ENCODE data around the gene RUSC2.
"Not testable (repeated sequence)": the region's sequence is repeated elsewhere in the genome, so short reads cannot be mapped to it uniquely, and the experiment has no call there.

The RUSC2 gene

GRCh38 chr9:35526087-35526801, 36.3 kb downstream of the RUSC2 start:
- DNase-seq (ENCODE audit: low read depth): peak; percentile 60
- TF ChIP-seq MAX (IDR thresholded peaks at IDR 0.05; ENCODE audit: low read depth, low read length) (no peak), CTCF (IDR thresholded peaks at IDR 0.05; ENCODE audit: low read depth, low read length) (no peak), POLR2A (IDR thresholded peaks at IDR 0.05; ENCODE audit: extremely low read depth, insufficient read length) (no peak), MYC (IDR thresholded peaks at IDR 0.05; ENCODE audit: low read depth, low read length) (no peak)
- no peak overlapping the region for H3K4me3 ChIP-seq (ENCODE audit: low read depth, low read length)

- H3K4me3 ChIP-seq (ENCODE audit: low read depth, low read length): no peak overlapping the region
- TF ChIP-seq MAX (IDR thresholded peaks at IDR 0.05; ENCODE audit: low read depth, low read length): no peak
- TF ChIP-seq POLR2A (IDR thresholded peaks at IDR 0.05; ENCODE audit: extremely low read depth, insufficient read length): no peak
- TF ChIP-seq MYC (IDR thresholded peaks at IDR 0.05; ENCODE audit: low read depth, low read length): no peak
- TF ChIP-seq CTCF (IDR thresholded peaks at IDR 0.05; ENCODE audit: low read depth, low read length): no peak
- no peak for DNase-seq (ENCODE audit: low read depth)
Observed at GRCh38 chr9:35529161-35529823, 39.4 kb downstream of the RUSC2 start.

GRCh38 chr9:35533398-35533797, 43.5 kb downstream of the RUSC2 start:
- no peak for DNase-seq (ENCODE audit: low read depth)
- TF ChIP-seq POLR2A (IDR thresholded peaks at IDR 0.05; ENCODE audit: extremely low read depth, insufficient read length): no peak
- no peak overlapping the region for H3K4me3 ChIP-seq (ENCODE audit: low read depth, low read length)

- H3K4me3 ChIP-seq (ENCODE audit: low read depth, low read length); DNase-seq (ENCODE audit: low read depth): not testable (repeated sequence)
Observed at GRCh38 chr9:35534921-35535320, 45.0 kb downstream of the RUSC2 start.

GRCh38 chr9:35537913-35538312, 48.0 kb downstream of the RUSC2 start:
- DNase-seq (ENCODE audit: low read depth): no peak
- H3K4me3 ChIP-seq (ENCODE audit: low read depth, low read length): no peak overlapping the region
- TF ChIP-seq CTCF (IDR thresholded peaks at IDR 0.05; ENCODE audit: low read depth, low read length) (no peak), MAX (IDR thresholded peaks at IDR 0.05; ENCODE audit: low read depth, low read length) (no peak), MYC (IDR thresholded peaks at IDR 0.05; ENCODE audit: low read depth, low read length) (no peak), POLR2A (IDR thresholded peaks at IDR 0.05; ENCODE audit: extremely low read depth, insufficient read length) (no peak)

- H3K4me3 ChIP-seq (ENCODE audit: low read depth, low read length): no peak overlapping the region
- DNase-seq (ENCODE audit: low read depth): peak; percentile 50
- no peak for TF ChIP-seq MYC (IDR thresholded peaks at IDR 0.05; ENCODE audit: low read depth, low read length)
Observed at GRCh38 chr9:35538361-35539234, 48.7 kb downstream of the RUSC2 start.

All from NB4 (cell line).